Karpas-422 (cell line): Measurements from ENCODE around the gene RCOR1. TPM values are rescaled to one million over a fixed set of nuclear protein-coding genes. Genes with fewer than 3 reads are reported as not detected.
"Not testable (repeated sequence)": the region's sequence is repeated elsewhere in the genome, so short reads cannot be mapped to it uniquely, and the experiment has no call there.

Experiments
- DNase-seq: peaks from one replicate; pipeline ENCODE4 v3.0.0-alpha.2; 2015
- H2AFZ ChIP-seq: fragments of 200-600 bp; sonication (generic); 2 replicates; pipeline ENCODE4 v1.6.1; 2014; ENCODE audit warnings: antibody characterized with exemption, low read length, mixed read lengths
- H3K27ac ChIP-seq: fragments of 200-600 bp; sonication (generic); 2 replicates; pipeline ENCODE4 v1.5.1; 2014; ENCODE audit warnings: mild to moderate bottlenecking, low read length, moderate library complexity
- H3K27me3 ChIP-seq: fragments of 200-600 bp; sonication (generic); 2 replicates; pipeline ENCODE4 v1.6.1; 2014; ENCODE audit warnings: low read length, mixed read lengths
- H3K36me3 ChIP-seq: fragments of 200-600 bp; sonication (generic); 2 replicates; pipeline ENCODE4 v1.6.1; 2014; ENCODE audit warnings: low read length, mixed read lengths; ENCODE audit not compliant: insufficient read depth
- H3K4me1 ChIP-seq: fragments of 200-600 bp; sonication (generic); 2 replicates; pipeline ENCODE4 v1.6.1; 2014; ENCODE audit warnings: mild to moderate bottlenecking, low read length, mixed read lengths
- H3K4me2 ChIP-seq: fragments of 200-600 bp; sonication (generic); 2 replicates; pipeline ENCODE4 v1.6.1; 2014; ENCODE audit warnings: low read length, low read depth, mild to moderate bottlenecking; ENCODE audit not compliant: poor library complexity, severe bottlenecking
- H3K4me3 ChIP-seq: fragments of 200-600 bp; sonication (generic); 2 replicates; pipeline ENCODE4 v1.5.1; 2014; ENCODE audit warnings: mild to moderate bottlenecking, antibody characterized with exemption, low read length, mixed read lengths
- H3K79me2 ChIP-seq: fragments of 200-600 bp; sonication (generic); 2 replicates; pipeline ENCODE4 v1.6.1; 2014; ENCODE audit warnings: mild to moderate bottlenecking, low read length, mixed read lengths
- H3K9ac ChIP-seq: fragments of 200-600 bp; sonication (generic); 2 replicates; pipeline ENCODE4 v1.6.0; 2014; ENCODE audit warnings: low read length
- H3K9me2 ChIP-seq: fragments of 200-600 bp; sonication (generic), shearing (Covaris generic); replicated peaks from 2 replicates; pipeline ENCODE4 v1.6.0; 2014; ENCODE audit warnings: mild to moderate bottlenecking, low read length, moderate library complexity; ENCODE audit not compliant: insufficient read depth
- H3K9me3 ChIP-seq: fragments of 300-700, 200-600 bp; sonication (generic); 2 replicates; pipeline ENCODE4 v1.6.1; 2014; ENCODE audit warnings: low read length, mixed read lengths
- H4K20me1 ChIP-seq: fragments of 200-600 bp; sonication (generic); 2 replicates; pipeline ENCODE4 v1.6.1; 2014; ENCODE audit warnings: mild to moderate bottlenecking, antibody characterized with exemption, low read length, low read depth; ENCODE audit not compliant: insufficient read depth
- total RNA-seq: library from RNA; depleted of rRNA; stranded (reverse); fragments of >200 nt; shearing (Covaris generic); gene quantifications from 2 replicates; pipeline ENCODE4 v1.2.3, GENCODE V29; 2014; ENCODE audit warnings: low replicate concordance

The RCOR1 gene
- total RNA-seq, 1 experiment from 2014 or later: 46.9 TPM

DNA sequence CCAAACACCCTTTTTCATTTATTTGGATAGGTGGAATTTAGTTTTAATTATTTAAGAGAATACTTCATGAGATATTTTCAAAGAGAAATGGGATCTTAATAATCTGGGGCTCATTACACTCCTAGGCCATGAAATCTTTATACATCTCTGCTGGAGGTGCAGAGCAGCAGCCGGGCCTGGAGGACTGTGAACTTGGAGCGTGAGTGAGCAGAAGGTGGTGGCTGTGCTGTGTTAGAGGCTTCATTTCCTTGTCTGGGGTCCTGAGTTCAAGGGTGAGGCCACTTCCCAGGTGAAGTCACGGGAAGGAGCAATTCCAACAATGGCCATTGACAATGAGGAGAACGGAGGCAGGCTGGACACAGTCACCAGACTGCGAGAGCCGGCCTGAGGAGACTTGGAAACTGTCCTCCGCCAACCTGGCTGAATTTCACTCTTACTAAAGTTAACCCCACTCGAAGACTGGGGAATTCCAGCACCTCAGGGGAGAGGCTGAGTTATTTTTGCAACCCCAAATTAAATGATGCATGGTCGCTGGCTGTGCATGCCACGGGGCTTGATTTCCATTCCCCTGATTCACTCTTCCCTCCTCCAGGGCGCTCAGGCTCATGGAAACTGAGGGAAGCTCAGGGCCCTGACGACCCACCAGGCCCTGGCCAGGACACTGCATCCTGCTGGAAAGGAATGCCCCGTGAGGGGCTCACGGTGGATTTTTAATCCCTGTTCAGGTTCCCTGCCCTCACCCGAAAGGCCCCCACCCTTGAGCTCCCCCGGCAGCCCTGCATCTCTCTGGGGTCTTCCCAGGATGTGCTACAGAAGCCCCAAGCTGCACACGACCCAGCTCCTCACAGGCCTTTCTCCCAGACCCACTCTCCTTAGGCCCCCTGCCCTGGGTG lies 162.2 kb downstream of the RCOR1 start:
- Histone ChIP-seq H3K27ac (no peak overlapping the region), H3K9me2 (no peaks in the 10 kb centered on the region), H3K9ac (no peak overlapping the region), H3K4me1 (no peaks in the 10 kb centered on the region), H3K27me3 (no peaks in the 10 kb centered on the region), H3K4me2 (no peak overlapping the region), H2AFZ (no peak overlapping the region), H3K9me3 (no peaks in the 10 kb centered on the region), H3K4me3 (no peak overlapping the region), H4K20me1 (no peaks in the 10 kb centered on the region), H3K79me2 (no peaks in the 10 kb centered on the region), H3K36me3 (peaks cover 8% of the 10 kb centered on the region; the same call in 1 of the 2 replicates)
- no peak for DNase-seq

DNA sequence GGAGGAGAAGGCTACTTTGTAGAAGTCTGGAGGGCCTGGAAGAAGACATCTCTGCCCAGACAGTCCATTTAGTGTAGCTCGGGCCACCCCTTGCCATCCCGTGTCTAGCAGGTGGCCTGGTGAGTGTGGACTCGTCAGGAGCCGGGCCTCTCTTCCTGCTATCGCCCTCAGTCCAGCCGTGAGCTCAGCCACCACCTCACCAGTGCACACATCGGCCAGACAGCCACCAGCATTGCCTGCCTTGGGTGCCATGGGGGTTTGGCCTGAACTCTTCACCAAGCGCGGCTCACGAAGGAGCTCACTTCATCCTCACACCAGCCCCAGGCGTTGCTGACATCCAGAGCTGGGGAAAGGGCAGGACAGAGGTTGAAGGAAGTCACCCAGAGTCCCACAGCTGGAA lies 165.2 kb downstream of the RCOR1 start:
- no peaks in the 10 kb centered on the region for H3K79me2 ChIP-seq
- H3K9me3 ChIP-seq: no peaks in the 10 kb centered on the region
- H4K20me1 ChIP-seq: no peaks in the 10 kb centered on the region
- DNase-seq: no peak
- H3K9me2 ChIP-seq: no peaks in the 10 kb centered on the region
- H3K4me1 ChIP-seq: no peaks in the 10 kb centered on the region
- peaks cover 8% of the 10 kb centered on the region; the same call in 1 of the 2 replicates for H3K36me3 ChIP-seq
- no peak overlapping the region for H3K4me3 ChIP-seq
- no peak overlapping the region for H3K27ac ChIP-seq
- no peak overlapping the region for H3K9ac ChIP-seq
- H3K4me2 ChIP-seq: no peak overlapping the region
- H3K27me3 ChIP-seq: no peaks in the 10 kb centered on the region
- no peak overlapping the region for H2AFZ ChIP-seq

- DNase-seq: no peak
- Histone ChIP-seq H3K9me3 (no peaks in the 10 kb centered on the region), H3K36me3 (peaks cover 8% of the 10 kb centered on the region; the same call in 1 of the 2 replicates), H2AFZ (no peak overlapping the region), H3K4me3 (no peak overlapping the region), H3K4me1 (no peaks in the 10 kb centered on the region), H4K20me1 (no peaks in the 10 kb centered on the region), H3K4me2 (no peak overlapping the region), H3K9ac (no peak overlapping the region), H3K27me3 (no peaks in the 10 kb centered on the region), H3K27ac (no peak overlapping the region), H3K79me2 (no peaks in the 10 kb centered on the region), H3K9me2 (no peaks in the 10 kb centered on the region)
Observed at GRCh38 chr14:102758087-102758486, 165.6 kb downstream of the RCOR1 start.

- no peaks in the 10 kb centered on the region for H3K9me3 ChIP-seq
- H4K20me1 ChIP-seq: no peaks in the 10 kb centered on the region
- no peaks in the 10 kb centered on the region for H3K9me2 ChIP-seq
- no peak overlapping the region for H3K4me3 ChIP-seq
- no peak for DNase-seq
- no peak overlapping the region for H3K4me2 ChIP-seq
- H3K79me2 ChIP-seq: no peaks in the 10 kb centered on the region
- H3K4me1 ChIP-seq: peaks cover 11% of the 10 kb centered on the region
- H2AFZ ChIP-seq: no peak overlapping the region
- no peaks in the 10 kb centered on the region; the same call in 1 of the 2 replicates for H3K36me3 ChIP-seq
- H3K27me3 ChIP-seq: no peaks in the 10 kb centered on the region
- no peak overlapping the region for H3K27ac ChIP-seq
- H3K9ac ChIP-seq: no peak overlapping the region
Observed at GRCh38 chr14:102759456-102760187, 167.2 kb downstream of the RCOR1 start.

GRCh38 chr14:102760496-102761193 lies 168.2 kb downstream of the RCOR1 start:
- Histone ChIP-seq H4K20me1 (no peaks in the 10 kb centered on the region), H3K9me2 (no peaks in the 10 kb centered on the region), H3K79me2 (no peaks in the 10 kb centered on the region), H3K36me3 (no peaks in the 10 kb centered on the region; the same call in 1 of the 2 replicates), H3K4me2 (no peak overlapping the region), H3K9ac (no peak overlapping the region), H3K4me3 (no peak overlapping the region), H3K4me1 (peaks cover 17% of the 10 kb centered on the region), H3K27me3 (no peaks in the 10 kb centered on the region), H3K9me3 (no peaks in the 10 kb centered on the region), H2AFZ (no peak overlapping the region), H3K27ac (no peak overlapping the region)
- no peak for DNase-seq

GRCh38 chr14:102761206-102761605 lies 168.8 kb downstream of the RCOR1 start:
- Histone ChIP-seq H3K36me3 (no peaks in the 10 kb centered on the region), H3K27ac (no peak overlapping the region), H3K79me2 (no peaks in the 10 kb centered on the region), H3K9ac (no peak overlapping the region), H2AFZ (no peak overlapping the region), H3K4me3 (no peak overlapping the region), H3K9me3 (no peaks in the 10 kb centered on the region), H3K27me3 (no peaks in the 10 kb centered on the region), H4K20me1 (no peaks in the 10 kb centered on the region), H3K4me1 (peaks cover 17% of the 10 kb centered on the region), H3K4me2 (no peak overlapping the region), H3K9me2 (no peaks in the 10 kb centered on the region)
- DNase-seq: no peak

DNA sequence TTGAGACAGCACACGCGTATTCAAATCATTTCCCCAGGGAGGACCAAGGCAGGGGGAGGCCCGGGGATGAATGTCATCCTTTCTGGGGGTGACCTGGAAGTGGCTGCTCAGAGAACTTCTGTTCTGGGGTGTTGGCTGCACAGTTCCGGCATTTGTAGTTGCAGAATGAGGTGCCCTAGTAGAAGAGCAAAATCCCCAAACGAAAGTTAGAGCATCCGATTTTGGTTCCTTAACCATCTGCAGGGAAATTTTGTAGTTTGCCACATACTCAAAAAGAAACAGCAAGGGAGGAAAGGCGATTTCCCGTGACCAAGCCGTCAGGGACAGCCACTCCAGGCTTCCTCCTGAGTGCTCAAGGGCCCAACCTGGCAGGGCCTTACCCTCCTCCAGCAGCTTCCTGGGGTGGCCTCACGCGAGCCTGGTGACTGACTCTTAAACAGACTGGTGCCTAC lies 171.8 kb downstream of the RCOR1 start:
- H3K4me3 ChIP-seq: no peak overlapping the region
- peak overlapping the region; percentile 37 for H3K4me2 ChIP-seq
- H3K36me3 ChIP-seq: no peaks in the 10 kb centered on the region
- H3K27me3 ChIP-seq: no peaks in the 10 kb centered on the region
- H3K9ac ChIP-seq: peak overlapping the region; percentile 25
- no peak overlapping the region for H3K27ac ChIP-seq
- no peak overlapping the region for H2AFZ ChIP-seq
- H3K79me2 ChIP-seq: no peaks in the 10 kb centered on the region
- peaks cover 34% of the 10 kb centered on the region for H3K4me1 ChIP-seq
- peak; percentile 71 for DNase-seq
- H4K20me1 ChIP-seq: no peaks in the 10 kb centered on the region
- H3K9me3 ChIP-seq: no peaks in the 10 kb centered on the region
- H3K9me2 ChIP-seq: no peaks in the 10 kb centered on the region

GRCh38 chr14:102765770-102766169 lies 173.3 kb downstream of the RCOR1 start:
- H3K9ac ChIP-seq, H3K79me2 ChIP-seq, H3K4me3 ChIP-seq, H3K27ac ChIP-seq, H4K20me1 ChIP-seq, H3K36me3 ChIP-seq, H3K27me3 ChIP-seq, H2AFZ ChIP-seq, H3K9me2 ChIP-seq, H3K9me3 ChIP-seq, DNase-seq, H3K4me2 ChIP-seq: not testable (repeated sequence)
- H3K4me1 ChIP-seq: peaks cover 37% of the 10 kb centered on the region
